ENCODE measurements around the gene MYL6. TPM values are rescaled to one million over a fixed set of nuclear protein-coding genes. Genes with fewer than 3 reads are reported as not detected.
A peak's percentile ranks its signal among the peaks of the same experiment; 100 is the strongest.

Gene MYL6
- total RNA-seq, 1 experiment from 2014 or later, result 1,272 TPM

GRCh38 chr12:56189099-56189917 lies 31.1 kb downstream of the MYL6 start, which contains the start of gene SMARCC2:
Gene SMARCC2 (minus strand): TSS chr12:56189483. CDS start chr12:56189461, 22 bp downstream.
- DNase-seq (ENCODE audit: low read depth), result peak; percentile 82

GRCh38 chr12:56189918-56190694 lies 31.9 kb downstream of the MYL6 start:
- peak; percentile 94 for DNase-seq (ENCODE audit: low read depth)

- DNase-seq (ENCODE audit: low read depth), result no peak
These were observed 32.6 kb downstream of the MYL6 start for GRCh38 chr12:56190695-56191155.

GRCh38 chr12:56192582-56192981 lies 34.4 kb downstream of the MYL6 start:
- DNase-seq (ENCODE audit: low read depth), result no peak

- DNase-seq (ENCODE audit: low read depth), result peak; percentile 69
These were observed 34.9 kb downstream of the MYL6 start for GRCh38 chr12:56193025-56193578.

GRCh38 chr12:56196818-56197550 lies 38.8 kb downstream of the MYL6 start:
- DNase-seq (ENCODE audit: low read depth), result peak; percentile 89

- no peak for DNase-seq (ENCODE audit: low read depth)
These were observed 39.9 kb downstream of the MYL6 start for GRCh38 chr12:56197921-56198635.

- DNase-seq (ENCODE audit: low read depth), result no peak
These were observed 40.7 kb downstream of the MYL6 start for GRCh38 chr12:56198836-56199235.

GRCh38 chr12:56202366-56202765 lies 44.2 kb downstream of the MYL6 start:
- no peak for DNase-seq (ENCODE audit: low read depth)

- DNase-seq (ENCODE audit: low read depth), result no peak
These were observed 44.7 kb downstream of the MYL6 start for GRCh38 chr12:56202838-56203237.

- no peak for DNase-seq (ENCODE audit: low read depth)
These were observed 46.1 kb downstream of the MYL6 start for GRCh38 chr12:56204275-56204674.

GRCh38 chr12:56205445-56205844 lies 47.3 kb downstream of the MYL6 start:
- DNase-seq (ENCODE audit: low read depth), result no peak

GRCh38 chr12:56206452-56207166 lies 48.5 kb downstream of the MYL6 start:
- DNase-seq (ENCODE audit: low read depth), result peak; percentile 42

- no peak for DNase-seq (ENCODE audit: low read depth)
These were observed 49.8 kb downstream of the MYL6 start for GRCh38 chr12:56208006-56208405.

Other genes with a start within 250 kb of the MYL6 start
- gene PYM1, start 230.5 kb upstream of the MYL6 start, total RNA-seq (2014; rRNA removed; shearing (Covaris generic)), result 37.0 and 38.0 TPM in 2 replicates
- 49.6 and 56.6 TPM in 2 replicates for gene DGKA, start 227.2 kb upstream of the MYL6 start, total RNA-seq (2014; rRNA removed; shearing (Covaris generic))
- gene PMEL, start 192.3 kb upstream of the MYL6 start, total RNA-seq (2014; rRNA removed; shearing (Covaris generic)), result 1.1 and 3.3 TPM in 2 replicates
- 76.5 and 97.2 TPM in 2 replicates for gene CDK2, start 191.5 kb upstream of the MYL6 start, total RNA-seq (2014; rRNA removed; shearing (Covaris generic))
- gene RAB5B, start 184.3 kb upstream of the MYL6 start, total RNA-seq (2014; rRNA removed; shearing (Covaris generic)), result 25.8 and 34.4 TPM in 2 replicates
- 15.7 and 15.9 TPM in 2 replicates for gene SUOX, start 161.1 kb upstream of the MYL6 start, total RNA-seq (2014; rRNA removed; shearing (Covaris generic))
- 0.80 and 1.9 TPM in 2 replicates for gene IKZF4, start 137.3 kb upstream of the MYL6 start, total RNA-seq (2014; rRNA removed; shearing (Covaris generic))
- gene RPS26, start 116.4 kb upstream of the MYL6 start, total RNA-seq (2014; rRNA removed; shearing (Covaris generic)), result 855 and 1,056 TPM in 2 replicates
- 1.2 and 1.4 TPM in 2 replicates for gene ERBB3, start 78.2 kb upstream of the MYL6 start, total RNA-seq (2014; rRNA removed; shearing (Covaris generic))
- gene PA2G4, start 53.8 kb upstream of the MYL6 start, total RNA-seq (2014; rRNA removed; shearing (Covaris generic)), result 526 and 607 TPM in 2 replicates
- gene RPL41, start 41.7 kb upstream of the MYL6 start, total RNA-seq (2014; rRNA removed; shearing (Covaris generic)), result 3,633 and 5,394 TPM in 2 replicates
- gene ZC3H10, start 40.1 kb upstream of the MYL6 start, total RNA-seq (2014; rRNA removed; shearing (Covaris generic)), result 2.7 and 5.6 TPM in 2 replicates
- 134 and 140 TPM in 2 replicates for gene ESYT1, start 30.1 kb upstream of the MYL6 start, total RNA-seq (2014; rRNA removed; shearing (Covaris generic))
- 127 and 137 TPM in 2 replicates for gene MYL6B, start 5.8 kb upstream of the MYL6 start, total RNA-seq (2014; rRNA removed; shearing (Covaris generic))
- 36.8 and 44.3 TPM in 2 replicates for gene SMARCC2, start 31.1 kb downstream of the MYL6 start, total RNA-seq (2014; rRNA removed; shearing (Covaris generic))
- 59.7 and 67.7 TPM in 2 replicates for gene RNF41, start 63.6 kb downstream of the MYL6 start, total RNA-seq (2014; rRNA removed; shearing (Covaris generic))
- 77.9 and 78.3 TPM in 2 replicates for gene NABP2, start 66.0 kb downstream of the MYL6 start, total RNA-seq (2014; rRNA removed; shearing (Covaris generic))
- 0.71 TPM in 1 of 2 replicates, not detected in the other for gene SLC39A5, start 71.7 kb downstream of the MYL6 start, total RNA-seq (2014; rRNA removed; shearing (Covaris generic))
- gene ANKRD52, start 100.0 kb downstream of the MYL6 start, total RNA-seq (2014; rRNA removed; shearing (Covaris generic)), result 18.8 and 26.3 TPM in 2 replicates
- 18.3 and 19.4 TPM in 2 replicates for gene COQ10A, start 108.6 kb downstream of the MYL6 start, total RNA-seq (2014; rRNA removed; shearing (Covaris generic))
- 122 and 174 TPM in 2 replicates for gene CS, start 142.0 kb downstream of the MYL6 start, total RNA-seq (2014; rRNA removed; shearing (Covaris generic))
- gene CNPY2, start 157.6 kb downstream of the MYL6 start, total RNA-seq (2014; rRNA removed; shearing (Covaris generic)), result 72.2 and 85.4 TPM in 2 replicates
- 10.0 and 16.9 TPM in 2 replicates for gene PAN2, start 175.6 kb downstream of the MYL6 start, total RNA-seq (2014; rRNA removed; shearing (Covaris generic))
- gene IL23A, start 180.5 kb downstream of the MYL6 start, total RNA-seq (2014; rRNA removed; shearing (Covaris generic)), result 0.43 TPM in 1 of 2 replicates, not detected in the other
- gene STAT2, start 201.7 kb downstream of the MYL6 start, total RNA-seq (2014; rRNA removed; shearing (Covaris generic)), result 32.7 and 33.1 TPM in 2 replicates
- not detected in 2 replicates for gene APOF, start 204.5 kb downstream of the MYL6 start, total RNA-seq (2014; rRNA removed; shearing (Covaris generic))